HepG2 (cell line): Measurements from ENCODE around the gene RRBP1. TPM values are rescaled to one million over a fixed set of nuclear protein-coding genes. Genes with fewer than 3 reads are reported as not detected.

ENCODE experiments used
- ARNT ChIP-seq: fragments of 450-650 bp; IDR thresholded peaks from 2 replicates; pipeline ENCODE4 v1.6.1; 2017
- ATF1 ChIP-seq: IDR thresholded peaks from 2 replicates; pipeline ENCODE4 v1.6.1; 2016; ENCODE audit warnings: mild to moderate bottlenecking, control low read depth
- ATF7-NPFF ChIP-seq: sonication (generic); formaldehyde crosslinking; IDR thresholded peaks from 2 replicates; pipeline ENCODE4 v1.8.1; 2023; ENCODE audit warnings: mild to moderate bottlenecking, low read depth, missing genetic modification reagents, moderate library complexity
- CENPT ChIP-seq: sonication (generic); formaldehyde crosslinking; IDR thresholded peaks from 2 replicates; pipeline ENCODE4 v1.8.0; 2022; ENCODE audit warnings: low read depth, mild to moderate bottlenecking, moderate library complexity, missing genetic modification reagents
- FOSL1 ChIP-seq: sonication (generic); formaldehyde crosslinking; IDR thresholded peaks from 2 replicates; pipeline ENCODE4 v1.9.0; 2021; ENCODE audit warnings: missing genetic modification reagents, borderline replicate concordance
- GABPB1 ChIP-seq: IDR thresholded peaks from 2 replicates; pipeline ENCODE4 v1.6.1; 2016; ENCODE audit warnings: mild to moderate bottlenecking, missing genetic modification reagents, moderate library complexity, missing compliant biosample characterization
- KLF15 ChIP-seq: sonication (generic); formaldehyde crosslinking; IDR thresholded peaks from 2 replicates; pipeline ENCODE4 v1.8.1; 2023; ENCODE audit warnings: borderline replicate concordance, mild to moderate bottlenecking, inconsistent platforms, missing genetic modification reagents, mixed read lengths
- NR2F6 ChIP-seq, 2 experiments: IDR thresholded peaks; 2 replicates each; pipeline ENCODE4 v1.6.1; 2016; ENCODE audit warnings: antibody characterized with exemption in 1 of 2, mild to moderate bottlenecking in 1 of 2
- PHB2 ChIP-seq: fragments of 450-650 bp; IDR thresholded peaks from 2 replicates; pipeline ENCODE4 v1.6.1; 2018; ENCODE audit not compliant: partially characterized antibody
- PRMT3 ChIP-seq: sonication (generic); formaldehyde crosslinking; IDR thresholded peaks from 2 replicates; pipeline ENCODE4 v1.8.1; 2022; ENCODE audit warnings: low read depth, mild to moderate bottlenecking, moderate library complexity, missing genetic modification reagents, borderline replicate concordance
- RBAK ChIP-seq: sonication (generic); formaldehyde crosslinking; IDR thresholded peaks from 2 replicates; pipeline ENCODE4 v1.5.1; 2020; ENCODE audit warnings: mild to moderate bottlenecking, missing genetic modification reagents
- RFX3 ChIP-seq: IDR thresholded peaks from 2 replicates; pipeline ENCODE4 v1.6.1; 2016; ENCODE audit warnings: missing biosample characterization, missing genetic modification reagents
- RXRA ChIP-seq: sonication (generic); formaldehyde crosslinking; IDR thresholded peaks from 2 replicates; pipeline ENCODE4 v1.5.1; 2020; ENCODE audit warnings: missing genetic modification reagents
- SMYD3 ChIP-seq: sonication (generic); formaldehyde crosslinking; IDR thresholded peaks from 2 replicates; pipeline ENCODE4 v1.8.1; 2023; ENCODE audit warnings: mild to moderate bottlenecking, missing genetic modification reagents
- TOPORS ChIP-seq: sonication (generic); formaldehyde crosslinking; IDR thresholded peaks from 2 replicates; pipeline ENCODE4 v1.8.0; 2023; ENCODE audit warnings: mild to moderate bottlenecking, missing genetic modification reagents
- YEATS4 ChIP-seq: sonication (generic); formaldehyde crosslinking; IDR thresholded peaks from 2 replicates; pipeline ENCODE4 v1.4.0; 2020; ENCODE audit warnings: missing genetic modification reagents, borderline replicate concordance
- ZBTB20 ChIP-seq: sonication (generic); formaldehyde crosslinking; IDR thresholded peaks from 2 replicates; pipeline ENCODE4 v1.8.1; 2023; ENCODE audit warnings: missing genetic modification reagents, low read depth, mild to moderate bottlenecking, borderline replicate concordance
- ZBTB7B ChIP-seq: sonication (generic); formaldehyde crosslinking; IDR thresholded peaks from 2 replicates; pipeline ENCODE4 v1.4.0; 2020; ENCODE audit warnings: missing genetic modification reagents
- ZNF10 ChIP-seq: sonication (generic); formaldehyde crosslinking; IDR thresholded peaks from 2 replicates; pipeline ENCODE4 v1.4.0; 2020; ENCODE audit warnings: mild to moderate bottlenecking, low read depth, missing genetic modification reagents, borderline replicate concordance
- ZNF230 ChIP-seq: sonication (generic); formaldehyde crosslinking; IDR thresholded peaks from 2 replicates; pipeline ENCODE4 v1.4.0; 2020; ENCODE audit warnings: mild to moderate bottlenecking, missing genetic modification reagents
- ZNF274 ChIP-seq: sonication (generic); formaldehyde crosslinking; IDR thresholded peaks from 2 replicates; pipeline ENCODE4 v1.5.1; 2020; ENCODE audit warnings: mild to moderate bottlenecking, missing genetic modification reagents
- ZNF33A ChIP-seq: sonication (generic); formaldehyde crosslinking; IDR thresholded peaks from 2 replicates; pipeline ENCODE4 v1.5.1; 2020; ENCODE audit warnings: missing genetic modification reagents, mild to moderate bottlenecking, moderate library complexity, borderline replicate concordance
- ZNF33B ChIP-seq: sonication (generic); formaldehyde crosslinking; IDR thresholded peaks from 2 replicates; pipeline ENCODE4 v1.5.1; 2020; ENCODE audit warnings: mild to moderate bottlenecking, missing genetic modification reagents
- ZNF557 ChIP-seq: sonication (generic); formaldehyde crosslinking; IDR thresholded peaks from 2 replicates; pipeline ENCODE4 v1.4.0; 2020; ENCODE audit warnings: missing genetic modification reagents
- ZNF614 ChIP-seq: IDR thresholded peaks from 2 replicates; pipeline ENCODE4 v1.6.1; 2018; ENCODE audit warnings: missing biosample characterization, missing genetic modification reagents, inconsistent platforms, borderline replicate concordance
- ZSCAN30 ChIP-seq: sonication (generic); formaldehyde crosslinking; IDR thresholded peaks from 2 replicates; pipeline ENCODE4 v1.5.0; 2020; ENCODE audit warnings: mild to moderate bottlenecking, missing genetic modification reagents
- polyA plus RNA-seq, 8 experiments: library from polyadenylated mRNA; depleted of rRNA in 3 of 8; stranded (reverse) in 7 of 8; unstranded in 1 of 8; fragments of >200 nt; fragmentation: Illumina TruSeq in 4 of 8; extraction: Trizol in 4 of 8; gene quantifications; 2 replicates each; pipeline versions ENCODE4 v1.2.1 to v1.2.3, GENCODE V29; 2011 to 2016; ENCODE audit warnings: low read depth in 4 of 8, missing spikeins in 1 of 8, mixed read lengths in 1 of 8; ENCODE audit not compliant: insufficient read depth in 1 of 8
- total RNA-seq, 5 experiments: library from RNA; depleted of rRNA; stranded (reverse); fragments of >200 nt; fragmentation: Illumina TruSeq; extraction: Trizol; gene quantifications; 2 replicates each; pipeline ENCODE4 v1.2.3, GENCODE V29; 2016; ENCODE audit warnings: low read depth in 1 of 5
- TF ChIP-seq, protein P1 (sequence below): IDR thresholded peaks from 2 replicates; pipeline ENCODE4 v1.6.1; 2016; ENCODE audit warnings: mild to moderate bottlenecking
- TF ChIP-seq, protein P2 (sequence below): sonication (generic); formaldehyde crosslinking; IDR thresholded peaks from 2 replicates; pipeline ENCODE4 v1.8.0; 2022; ENCODE audit warnings: mild to moderate bottlenecking, missing genetic modification reagents, moderate library complexity

Gene RRBP1
- total and polyA plus RNA-seq, 2 of the 13 experiments (the other 11 are each of a cell fraction or from before 2014, with no cell fraction given), result 150 to 222 TPM

DNA sequence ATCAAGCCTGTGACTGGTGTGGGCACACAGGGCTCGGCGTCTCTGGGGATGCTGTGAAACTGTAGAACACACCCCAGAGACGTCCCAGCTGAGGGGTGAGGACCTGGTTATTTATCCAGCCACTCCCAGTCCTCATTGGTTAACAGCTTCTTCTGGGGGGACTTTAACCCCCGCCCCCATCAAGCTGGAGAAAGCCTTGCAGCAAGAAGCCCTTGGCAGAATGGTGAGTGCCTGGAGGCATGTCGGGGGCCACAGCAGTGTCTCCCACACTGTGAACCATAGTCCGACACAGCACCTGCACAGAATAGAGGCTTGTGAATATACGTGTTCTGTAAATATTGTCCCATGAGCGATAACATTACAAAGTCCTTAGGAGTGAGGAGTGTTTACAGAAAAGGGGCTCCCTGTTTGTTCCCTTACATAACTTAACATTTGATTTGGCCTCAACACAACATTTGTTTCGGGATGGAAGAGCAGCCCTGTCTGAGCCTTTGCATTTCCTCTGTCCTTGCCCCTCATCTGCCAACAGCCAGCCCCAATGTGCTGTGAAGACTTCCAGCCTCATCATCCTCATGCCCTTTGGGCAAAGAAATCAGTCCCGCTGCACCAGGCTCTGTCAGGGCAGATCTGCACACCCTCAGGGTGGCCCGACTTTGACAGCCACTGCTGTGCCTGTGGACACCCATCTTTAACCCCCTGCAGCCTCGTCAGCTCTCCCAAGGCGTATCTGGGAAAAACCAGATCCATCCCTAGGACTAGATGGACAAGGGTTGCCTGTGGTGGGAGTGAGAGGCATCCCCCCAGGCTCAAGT, 2.2 kb upstream of the RRBP1 start (continued):
- TF ChIP-seq ZNF33A (CRISPR knock-in tag) (no peak), KLF15 (CRISPR knock-in tag) (no peak; the same call in 1 of the 2 replicates), ZNF230 (CRISPR knock-in tag) (0 out of 2 replicates have a peak, but pooled peaks have one; percentile 43), ZSCAN30 (CRISPR knock-in tag) (0 out of 2 replicates have a peak, but pooled peaks have one; percentile 73), ATF1 (CRISPR knock-in tag) (peak; percentile 76), ZNF10 (no peak), ZBTB7B (peak; percentile 98), PRMT3 (peak; percentile 99), GABPB1 (CRISPR knock-in tag) (peak; percentile 26), ATF7-NPFF (CRISPR knock-in tag) (peak; percentile 88), CENPT (no peak), ZNF557 (CRISPR knock-in tag) (peak; percentile 91), PHB2 (no peak), ZNF274 (no peak; the same call in none of the 2 replicates), ARNT (no peak), ZBTB20 (CRISPR knock-in tag) (peak; percentile 99), NR2F6 (IDR thresholded peaks at IDR 0.05) (peak; percentile 97), NR2F6 (CRISPR knock-in tag; IDR thresholded peaks at IDR 0.05) (peak; percentile 96), FOSL1 (CRISPR knock-in tag) (no peak), RXRA (peak; percentile 87), SMYD3 (CRISPR knock-in tag) (peak; percentile 88; the same call in 1 of the 2 replicates), ZNF33B (CRISPR knock-in tag) (no peak), RFX3 (no peak), YEATS4 (peak; percentile 72; the same call in 1 of the 2 replicates), TOPORS (CRISPR knock-in tag) (peak; percentile 94), ZNF614 (CRISPR knock-in tag) (peak; percentile 85), RBAK (CRISPR knock-in tag) (no peak)
- TF ChIP-seq, protein P1, sequence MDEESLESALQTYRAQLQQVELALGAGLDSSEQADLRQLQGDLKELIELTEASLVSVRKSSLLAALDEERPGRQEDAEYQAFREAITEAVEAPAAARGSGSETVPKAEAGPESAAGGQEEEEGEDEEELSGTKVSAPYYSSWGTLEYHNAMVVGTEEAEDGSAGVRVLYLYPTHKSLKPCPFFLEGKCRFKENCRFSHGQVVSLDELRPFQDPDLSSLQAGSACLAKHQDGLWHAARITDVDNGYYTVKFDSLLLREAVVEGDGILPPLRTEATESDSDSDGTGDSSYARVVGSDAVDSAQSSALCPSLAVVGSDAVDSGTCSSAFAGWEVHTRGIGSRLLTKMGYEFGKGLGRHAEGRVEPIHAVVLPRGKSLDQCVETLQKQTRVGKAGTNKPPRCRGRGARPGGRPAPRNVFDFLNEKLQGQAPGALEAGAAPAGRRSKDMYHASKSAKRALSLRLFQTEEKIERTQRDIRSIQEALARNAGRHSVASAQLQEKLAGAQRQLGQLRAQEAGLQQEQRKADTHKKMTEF (CRISPR knock-in tag), result peak; percentile 99
- TF ChIP-seq, protein P2, sequence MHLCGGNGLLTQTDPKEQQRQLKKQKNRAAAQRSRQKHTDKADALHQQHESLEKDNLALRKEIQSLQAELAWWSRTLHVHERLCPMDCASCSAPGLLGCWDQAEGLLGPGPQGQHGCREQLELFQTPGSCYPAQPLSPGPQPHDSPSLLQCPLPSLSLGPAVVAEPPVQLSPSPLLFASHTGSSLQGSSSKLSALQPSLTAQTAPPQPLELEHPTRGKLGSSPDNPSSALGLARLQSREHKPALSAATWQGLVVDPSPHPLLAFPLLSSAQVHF (CRISPR knock-in tag), result no peak
